ENCODE data around the gene NNMT. TPM values are rescaled to one million over a fixed set of nuclear protein-coding genes. Genes with fewer than 3 reads are reported as not detected.

Gene NNMT
- total RNA-seq, 2 donors from 2014 or later = not detected

GRCh38 chr11:114302663-114303062, 6.5 kb downstream of the NNMT start:
- no peak overlapping the region for H3K27ac Mint-ChIP-seq
- H3K27me3 Mint-ChIP-seq = peaks cover 35% of the 10 kb centered on the region
- H3K9me3 Mint-ChIP-seq = peaks cover 12% of the 10 kb centered on the region
- ATAC-seq (replicated peaks) = no peak
- H3K36me3 Mint-ChIP-seq (ENCODE audit: low read depth) = no peaks in the 10 kb centered on the region
- H3K4me1 Mint-ChIP-seq = peaks cover 5% of the 10 kb centered on the region
- no peak overlapping the region for H3K4me3 Mint-ChIP-seq

DNA sequence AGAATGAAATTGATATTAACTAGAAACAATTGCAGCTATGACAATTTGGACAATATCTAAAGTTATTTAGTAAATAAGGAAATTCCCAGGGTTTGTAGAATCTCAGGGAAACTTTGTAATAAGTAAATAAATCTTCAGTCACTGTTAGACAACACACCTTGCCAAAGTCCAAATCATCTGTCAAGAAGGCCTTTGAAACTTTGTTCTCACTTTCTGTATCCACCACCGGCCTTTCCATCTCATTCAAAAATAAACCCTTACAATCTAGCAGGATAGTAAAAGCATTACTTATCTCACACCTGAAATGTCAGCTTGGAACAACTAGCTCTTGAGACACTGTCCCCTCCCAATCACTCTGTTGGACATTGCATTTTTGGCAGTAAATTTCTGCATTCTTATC, 7.9 kb downstream of the NNMT start:
- Mint-ChIP-seq H3K36me3 (ENCODE audit: low read depth) (no peaks in the 10 kb centered on the region), H3K27ac (no peak overlapping the region), H3K9me3 (peaks cover 12% of the 10 kb centered on the region), H3K27me3 (peaks cover 45% of the 10 kb centered on the region), H3K4me3 (no peak overlapping the region), H3K4me1 (peaks cover 9% of the 10 kb centered on the region)
- ATAC-seq (replicated peaks) = no peak

DNA sequence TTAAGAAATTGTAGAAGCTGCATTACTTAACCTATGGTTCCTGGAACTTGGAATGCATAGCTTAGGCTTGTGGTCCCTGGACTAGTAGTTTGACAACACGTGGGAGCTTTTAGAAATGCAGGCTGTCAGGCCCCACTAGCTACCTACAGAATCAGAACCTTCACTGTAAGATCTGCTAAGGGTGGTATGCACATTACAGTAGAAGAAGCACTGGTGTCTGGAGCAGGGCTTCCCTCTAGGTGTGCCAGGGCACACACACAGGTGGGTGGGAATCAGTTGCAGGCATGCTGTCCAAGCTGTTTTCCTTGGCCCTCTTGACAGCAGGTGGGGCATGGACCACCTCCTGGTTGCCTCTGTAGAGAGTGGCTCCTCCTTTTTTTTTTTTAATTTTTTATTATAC, 8.8 kb downstream of the NNMT start:
- Mint-ChIP-seq H3K9me3 (peaks cover 10% of the 10 kb centered on the region), H3K27me3 (peaks cover 51% of the 10 kb centered on the region), H3K27ac (no peak overlapping the region), H3K36me3 (ENCODE audit: low read depth) (no peaks in the 10 kb centered on the region), H3K4me3 (no peak overlapping the region), H3K4me1 (peaks cover 9% of the 10 kb centered on the region)
- ATAC-seq (replicated peaks) = no peak

- H3K36me3 Mint-ChIP-seq (ENCODE audit: low read depth) = no peaks in the 10 kb centered on the region
- no peak for ATAC-seq (replicated peaks)
- peaks cover 9% of the 10 kb centered on the region for H3K4me1 Mint-ChIP-seq
- peaks cover 51% of the 10 kb centered on the region for H3K27me3 Mint-ChIP-seq
- H3K27ac Mint-ChIP-seq = no peak overlapping the region
- no peaks in the 10 kb centered on the region for H3K9me3 Mint-ChIP-seq
- no peak overlapping the region for H3K4me3 Mint-ChIP-seq
Measured at GRCh38 chr11:114307524-114308203, 11.5 kb downstream of the NNMT start.

DNA sequence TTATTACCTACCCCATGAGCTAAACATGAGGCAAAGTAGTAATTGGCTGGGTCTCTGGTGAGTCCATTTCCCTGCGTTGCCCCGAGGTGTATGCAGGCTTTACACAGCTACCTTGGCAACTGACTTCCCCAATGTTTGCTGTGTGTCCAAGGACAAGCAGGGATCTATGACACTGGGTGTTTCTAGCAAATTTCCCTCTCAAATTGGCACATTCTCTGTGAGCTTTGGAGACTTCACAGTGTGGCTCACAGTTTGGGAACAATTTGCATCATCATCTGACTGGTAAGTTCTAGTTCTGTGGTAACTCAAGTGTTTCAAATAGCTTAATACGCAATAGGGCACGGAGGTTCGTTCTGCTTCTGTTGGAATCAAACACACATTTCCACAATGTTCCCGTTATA, 12.5 kb downstream of the NNMT start:
- ATAC-seq (replicated peaks) = no peak
- Mint-ChIP-seq H3K27me3 (peaks cover 55% of the 10 kb centered on the region), H3K27ac (no peak overlapping the region), H3K4me1 (peaks cover 9% of the 10 kb centered on the region), H3K36me3 (ENCODE audit: low read depth) (no peaks in the 10 kb centered on the region), H3K4me3 (no peak overlapping the region), H3K9me3 (no peaks in the 10 kb centered on the region)

DNA sequence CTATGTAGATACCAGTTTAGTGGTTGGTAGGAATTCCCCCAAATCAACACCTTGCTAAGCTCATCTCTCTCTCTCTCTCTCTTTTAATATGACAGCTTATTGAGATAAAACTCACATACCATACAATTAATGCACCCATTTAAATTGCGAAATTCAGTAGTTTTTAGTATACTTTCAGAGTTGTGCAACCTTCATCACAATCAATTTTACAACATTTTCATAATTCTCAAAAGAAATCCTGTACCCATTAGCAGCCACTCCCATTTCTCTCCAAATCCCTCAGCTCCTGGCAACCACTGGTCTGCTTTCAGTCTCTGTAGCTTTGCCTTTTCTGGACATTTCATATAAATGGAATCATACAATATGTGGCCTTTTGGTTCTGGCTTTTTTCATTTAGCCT, 13.3 kb downstream of the NNMT start:
- H3K27ac Mint-ChIP-seq = no peak overlapping the region
- no peak overlapping the region for H3K4me3 Mint-ChIP-seq
- H3K9me3 Mint-ChIP-seq = no peaks in the 10 kb centered on the region
- H3K4me1 Mint-ChIP-seq = peaks cover 9% of the 10 kb centered on the region
- no peaks in the 10 kb centered on the region for H3K36me3 Mint-ChIP-seq (ENCODE audit: low read depth)
- no peak for ATAC-seq (replicated peaks)
- H3K27me3 Mint-ChIP-seq = peaks cover 50% of the 10 kb centered on the region

- Mint-ChIP-seq H3K4me3 (no peak overlapping the region), H3K9me3 (no peaks in the 10 kb centered on the region), H3K27ac (no peak overlapping the region), H3K27me3 (peaks cover 50% of the 10 kb centered on the region), H3K36me3 (ENCODE audit: low read depth) (no peaks in the 10 kb centered on the region), H3K4me1 (peaks cover 9% of the 10 kb centered on the region)
- no peak for ATAC-seq (replicated peaks)
Measured at GRCh38 chr11:114310095-114310494, 13.9 kb downstream of the NNMT start.

GRCh38 chr11:114311946-114312345, 15.7 kb downstream of the NNMT start:
- Mint-ChIP-seq H3K9me3 (no peaks in the 10 kb centered on the region), H3K4me1 (peaks cover 19% of the 10 kb centered on the region)

DNA sequence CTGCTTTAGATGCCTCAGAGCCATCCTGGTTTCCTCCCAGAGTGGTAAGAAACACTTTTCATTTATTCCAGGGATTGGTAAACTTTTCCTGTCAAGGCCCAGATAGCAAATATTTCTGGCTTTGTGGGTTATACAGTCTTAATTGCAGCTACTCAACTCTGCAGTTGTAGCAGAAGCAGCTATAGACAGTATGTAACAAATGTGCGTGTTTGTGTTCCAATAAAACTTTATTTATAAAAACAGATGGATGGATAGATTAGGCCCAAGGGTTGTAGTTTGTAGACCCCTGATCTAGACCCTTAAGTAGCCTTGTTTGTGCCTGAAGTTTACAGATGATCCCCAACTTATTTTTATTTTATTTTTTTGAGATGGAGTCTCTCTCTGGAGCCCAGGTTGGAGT, 17.9 kb downstream of the NNMT start:
- ATAC-seq (replicated peaks) = no peak
- Mint-ChIP-seq H3K27ac (no peak overlapping the region), H3K27me3 (peaks cover 22% of the 10 kb centered on the region), H3K36me3 (ENCODE audit: low read depth) (no peaks in the 10 kb centered on the region), H3K4me3 (no peak overlapping the region), H3K9me3 (no peaks in the 10 kb centered on the region), H3K4me1 (peaks cover 10% of the 10 kb centered on the region)

More at GRCh38 chr11:114311946-114312345, 15.7 kb downstream of the NNMT start:
- Mint-ChIP-seq H3K27me3 (peaks cover 43% of the 10 kb centered on the region), H3K36me3 (ENCODE audit: low read depth) (no peaks in the 10 kb centered on the region), H3K27ac (no peak overlapping the region), H3K4me3 (no peak overlapping the region)
- ATAC-seq (replicated peaks) = no peak

DNA sequence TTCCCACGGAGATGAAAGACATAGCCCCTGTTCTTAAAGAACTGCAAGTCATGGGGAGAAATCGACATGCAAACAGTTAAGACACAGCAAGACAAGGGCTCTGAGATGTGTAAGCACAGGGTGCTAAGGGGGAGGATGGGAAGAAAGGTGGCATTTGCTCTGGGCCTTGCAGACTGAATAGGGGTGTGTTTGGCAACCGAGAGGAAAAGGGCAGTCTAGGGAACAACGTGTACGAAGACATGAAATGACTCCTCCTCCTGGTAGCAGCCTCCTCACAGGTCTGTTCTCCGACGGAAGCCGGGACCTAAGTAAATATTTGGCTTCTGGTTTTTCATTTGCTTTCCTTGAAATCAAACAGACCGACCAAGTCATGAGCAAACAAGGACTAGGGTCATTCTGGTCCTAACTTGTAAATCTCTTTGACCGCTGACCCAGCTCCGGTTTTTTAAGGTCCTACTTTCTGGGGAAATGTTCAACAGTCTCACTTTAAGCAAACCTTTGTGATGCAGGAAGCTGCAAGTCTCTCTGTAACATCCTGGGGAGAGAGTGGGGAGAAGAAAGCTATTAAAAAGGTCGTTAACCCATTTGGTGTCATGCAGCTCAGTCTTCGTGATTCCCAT, 19.7 kb downstream of the NNMT start:
- no peak overlapping the region for H3K27ac Mint-ChIP-seq
- peaks cover 14% of the 10 kb centered on the region for H3K4me1 Mint-ChIP-seq
- ATAC-seq (replicated peaks) = peak; percentile 50
- peak overlapping the region; percentile 56 for H3K4me3 Mint-ChIP-seq
- peaks cover 18% of the 10 kb centered on the region for H3K27me3 Mint-ChIP-seq
- H3K36me3 Mint-ChIP-seq (ENCODE audit: low read depth) = no peaks in the 10 kb centered on the region
- no peaks in the 10 kb centered on the region for H3K9me3 Mint-ChIP-seq

GRCh38 chr11:114316980-114317786, 21.0 kb downstream of the NNMT start:
- peaks cover 14% of the 10 kb centered on the region for H3K4me1 Mint-ChIP-seq
- H3K9me3 Mint-ChIP-seq = no peaks in the 10 kb centered on the region
- peaks cover 18% of the 10 kb centered on the region for H3K27me3 Mint-ChIP-seq
- no peak overlapping the region for H3K27ac Mint-ChIP-seq
- ATAC-seq (replicated peaks) = no peak
- H3K4me3 Mint-ChIP-seq = no peak overlapping the region
- no peaks in the 10 kb centered on the region for H3K36me3 Mint-ChIP-seq (ENCODE audit: low read depth)

DNA sequence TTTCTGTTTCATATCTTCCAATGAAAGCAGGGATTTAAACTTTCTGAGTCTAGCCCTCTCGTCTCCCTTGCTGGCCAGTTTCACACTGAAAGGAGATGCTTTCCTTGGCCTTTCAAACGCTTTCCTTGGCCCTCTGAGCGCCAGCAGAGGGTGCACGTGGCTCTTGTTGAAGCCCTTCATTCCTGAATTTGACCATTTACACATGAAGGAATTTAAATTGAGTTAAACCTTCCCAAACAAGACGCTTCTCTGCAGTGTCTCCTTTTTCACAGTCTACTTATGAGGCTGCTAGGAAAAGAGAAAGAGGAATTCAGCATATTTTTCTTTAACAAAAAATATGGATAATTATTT, 21.6 kb downstream of the NNMT start:
- no peak for ATAC-seq (replicated peaks)
- no peaks in the 10 kb centered on the region for H3K9me3 Mint-ChIP-seq
- peaks cover 14% of the 10 kb centered on the region for H3K4me1 Mint-ChIP-seq
- H3K27me3 Mint-ChIP-seq = peaks cover 17% of the 10 kb centered on the region
- H3K27ac Mint-ChIP-seq = no peak overlapping the region
- no peaks in the 10 kb centered on the region for H3K36me3 Mint-ChIP-seq (ENCODE audit: low read depth)
- H3K4me3 Mint-ChIP-seq = no peak overlapping the region

DNA sequence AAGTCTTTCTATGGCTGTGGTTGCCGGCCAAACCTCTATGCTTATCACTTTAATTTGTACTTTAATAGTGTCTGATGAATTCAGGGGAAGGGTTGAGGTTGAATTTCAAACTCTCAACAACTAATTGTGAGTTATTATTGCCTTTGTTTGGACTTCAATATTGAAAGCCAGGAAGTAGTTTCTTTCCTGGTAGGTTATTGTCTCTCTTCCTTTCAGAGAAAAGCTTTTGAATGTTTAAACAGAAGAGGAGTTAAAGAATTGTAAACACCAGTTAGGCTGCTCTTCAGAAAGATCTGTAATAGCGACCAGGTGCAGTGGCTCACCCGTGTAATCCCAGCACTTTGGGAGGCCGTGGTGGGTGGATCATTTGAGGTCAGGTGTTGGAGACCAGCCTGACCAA, 22.2 kb downstream of the NNMT start:
- no peak for ATAC-seq (replicated peaks)
- H3K9me3 Mint-ChIP-seq = no peaks in the 10 kb centered on the region
- H3K27me3 Mint-ChIP-seq = peaks cover 15% of the 10 kb centered on the region
- peaks cover 14% of the 10 kb centered on the region for H3K4me1 Mint-ChIP-seq
- no peak overlapping the region for H3K4me3 Mint-ChIP-seq
- H3K27ac Mint-ChIP-seq = no peak overlapping the region
- no peaks in the 10 kb centered on the region for H3K36me3 Mint-ChIP-seq (ENCODE audit: low read depth)

- no peak overlapping the region for H3K27ac Mint-ChIP-seq
- no peak for ATAC-seq (replicated peaks)
- no peak overlapping the region for H3K4me3 Mint-ChIP-seq
- H3K9me3 Mint-ChIP-seq = no peaks in the 10 kb centered on the region
- H3K36me3 Mint-ChIP-seq (ENCODE audit: low read depth) = no peaks in the 10 kb centered on the region
- peaks cover 17% of the 10 kb centered on the region for H3K27me3 Mint-ChIP-seq
- peaks cover 14% of the 10 kb centered on the region for H3K4me1 Mint-ChIP-seq
Measured at GRCh38 chr11:114319716-114320328, 23.6 kb downstream of the NNMT start.
